Activated CD4-positive, alpha-beta T cell treated with anti-CD3 and anti-CD28 coated beads for 36 hours (primary cell): ENCODE results near the gene NDUFB8. TPM values are rescaled to one million over a fixed set of nuclear protein-coding genes. Genes with fewer than 3 reads are reported as not detected.

Source experiments
- ATAC-seq: fragments of 200-7000 bp; cut with Tn5 transposase; one replicate; pipeline ENCODE4 v1.10.0; 2021; ENCODE audit warnings: mild to moderate bottlenecking, moderate library complexity
- CTCF ChIA-PET: fragments of 350-600 bp; sonication (Branson Sonifier 250); formaldehyde crosslinking; loops from one replicate; lab custom pipeline; 2021; ENCODE audit warnings: antibody characterized with exemption; lab: Charles Lee
- POLR2A ChIA-PET: fragments of 350-600 bp; sonication (Branson Sonifier 250); formaldehyde crosslinking; loops from one replicate; lab custom pipeline; 2021; ENCODE audit warnings: antibody characterized with exemption, inconsistent platforms; lab: Charles Lee
- DNase-seq: peaks from one replicate; pipeline ENCODE4 v3.0.0-alpha.2; 2020
- H3K27ac Mint-ChIP-seq: one replicate; pipeline ENCODE4 v1.8.0; 2021; ENCODE audit warnings: mixed read lengths
- H3K27me3 Mint-ChIP-seq: one replicate; pipeline ENCODE4 v1.8.0; 2021; ENCODE audit warnings: mixed read lengths
- H3K36me3 Mint-ChIP-seq: one replicate; pipeline ENCODE4 v1.8.0; 2021; ENCODE audit warnings: low read depth, mixed read lengths
- H3K4me1 Mint-ChIP-seq: one replicate; pipeline ENCODE4 v1.8.0; 2021; ENCODE audit warnings: mixed read lengths
- H3K4me3 Mint-ChIP-seq: one replicate; pipeline ENCODE4 v1.8.0; 2021; ENCODE audit warnings: mild to moderate bottlenecking, moderate library complexity, mixed read lengths
- H3K9me3 Mint-ChIP-seq: one replicate; pipeline ENCODE4 v1.8.0; 2021; ENCODE audit warnings: low read depth, mixed read lengths
- intact Hi-C, 2 experiments: fragments of 100-400 bp; cut with DNase I in 1 of 2; cut with micrococcal nuclease in 1 of 2; formaldehyde crosslinking; loops; one replicate each; pipeline versions ENCODE4 v1.14.2 to v1.15.1; 2022 to 2024; cut with DNase I, micrococcal nuclease
- total RNA-seq, 2 experiments: library from RNA; stranded (reverse); gene quantifications; one replicate each; pipeline ENCODE4 v1.2.3, GENCODE V29; 2021

NDUFB8 gene
- total RNA-seq, 2 experiments from 2014 or later: 291 to 375 TPM

DNA sequence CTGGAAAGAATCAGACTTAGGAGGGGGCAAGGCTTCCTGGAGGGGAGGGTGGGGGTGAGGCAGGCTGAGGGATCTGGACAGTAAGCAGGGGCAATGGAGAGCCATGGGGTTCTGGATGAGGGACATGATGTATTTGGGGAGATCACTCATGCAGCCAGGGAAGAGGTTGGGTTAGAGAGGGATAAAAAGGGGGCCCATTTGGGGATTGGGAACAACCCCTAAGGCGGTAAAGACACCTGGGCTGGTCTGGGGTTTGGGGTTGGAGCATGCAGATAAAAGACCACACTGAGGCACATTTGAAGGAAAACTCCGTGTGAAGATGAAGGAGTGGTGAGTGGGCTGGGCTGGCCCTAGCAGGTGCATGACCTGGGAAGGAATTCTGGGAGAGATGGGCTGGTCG, 36.9 kb upstream of the NDUFB8 start:
- CTCF ChIA-PET: interaction anchor here (6.5 kb wide), 1 partner anchor 177 kb away, joined by 45 read pairs; no protein-coding TSS in a partner anchor
- intact Hi-C loops: no loop called here
- Mint-ChIP-seq H3K27me3 (peaks cover 22% of the 10 kb centered on the region), H3K36me3 (no peaks in the 10 kb centered on the region), H3K9me3 (no peaks in the 10 kb centered on the region), H3K27ac (no peak overlapping the region), H3K4me1 (peaks cover 11% of the 10 kb centered on the region), H3K4me3 (no peak overlapping the region)
- no peak for ATAC-seq
- POLR2A ChIA-PET: interaction anchor here (0.7 kb wide), 1 partner anchor 84 kb away, joined by 4 read pairs; no protein-coding TSS in a partner anchor
- DNase-seq: no peak

GRCh38 chr10:100565206-100565985, 35.7 kb upstream of the NDUFB8 start:
- ChIA-PET CTCF (interaction anchor here (0.8 to 6.5 kb wide), 3 partner anchors 12 to 179 kb away, joined by 4 to 45 read pairs (median 18); no protein-coding TSS in a partner anchor), POLR2A (no interaction called here)
- DNase-seq (no peak), ATAC-seq (no peak)
- Mint-ChIP-seq H3K4me1 (peaks cover 11% of the 10 kb centered on the region), H3K4me3 (no peak overlapping the region), H3K9me3 (no peaks in the 10 kb centered on the region), H3K27me3 (peaks cover 24% of the 10 kb centered on the region), H3K27ac (no peak overlapping the region), H3K36me3 (peaks cover 2% of the 10 kb centered on the region)
- intact Hi-C loops: no loop called here

DNA sequence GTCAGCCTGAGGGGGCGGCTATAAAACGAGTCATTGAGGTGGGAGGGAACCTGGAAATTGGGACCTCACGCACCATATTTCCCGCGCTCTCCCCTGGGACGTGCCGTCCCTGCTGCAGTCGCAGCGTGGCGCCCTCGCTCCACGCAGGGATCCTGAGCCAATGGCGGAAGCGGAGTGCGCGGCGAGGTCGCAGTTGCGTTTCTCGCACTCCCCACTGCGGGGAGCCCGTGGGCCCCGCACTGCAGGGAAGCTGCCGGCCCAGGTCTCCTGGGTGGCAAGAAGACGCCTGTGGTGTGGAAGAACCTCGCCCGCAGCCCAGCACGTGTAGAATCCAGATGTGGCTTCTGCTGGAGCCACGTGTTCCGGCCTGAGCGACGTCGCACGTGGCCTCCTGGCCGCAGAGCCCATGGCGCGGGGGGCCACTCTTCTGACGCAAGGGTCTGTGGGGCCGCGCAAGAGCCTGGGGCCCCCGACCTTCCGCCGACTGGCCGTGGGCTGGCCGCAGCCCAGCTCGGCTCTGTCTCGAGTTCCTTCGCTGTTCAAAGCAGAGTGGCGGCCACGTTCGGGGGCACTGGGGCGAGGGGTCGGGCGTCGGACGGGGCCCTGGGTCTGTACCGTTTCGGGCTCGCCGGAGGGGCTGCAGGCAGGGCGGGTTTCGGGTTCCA, 32.5 kb upstream of the NDUFB8 start:
- H3K4me1 Mint-ChIP-seq: peaks cover 11% of the 10 kb centered on the region
- no peak overlapping the region for H3K4me3 Mint-ChIP-seq
- no peaks in the 10 kb centered on the region for H3K9me3 Mint-ChIP-seq
- DNase-seq (peak; percentile 90), ATAC-seq (peak; percentile 95)
- CTCF ChIA-PET: interaction anchor here (0.7 to 6.5 kb wide), 23 partner anchors 9 to 675 kb away, joined by 3 to 45 read pairs (median 3); no protein-coding TSS in a partner anchor
- POLR2A ChIA-PET: no interaction called here
- peaks cover 2% of the 10 kb centered on the region for H3K36me3 Mint-ChIP-seq
- intact Hi-C loops: loop anchor here (1.0 to 5.0 kb wide), 8 partner anchors 109 to 452 kb away; partner anchors contain the start of gene LZTS2 (in 1 of the 2)
- H3K27me3 Mint-ChIP-seq: peaks cover 24% of the 10 kb centered on the region
- no peak overlapping the region for H3K27ac Mint-ChIP-seq

DNA sequence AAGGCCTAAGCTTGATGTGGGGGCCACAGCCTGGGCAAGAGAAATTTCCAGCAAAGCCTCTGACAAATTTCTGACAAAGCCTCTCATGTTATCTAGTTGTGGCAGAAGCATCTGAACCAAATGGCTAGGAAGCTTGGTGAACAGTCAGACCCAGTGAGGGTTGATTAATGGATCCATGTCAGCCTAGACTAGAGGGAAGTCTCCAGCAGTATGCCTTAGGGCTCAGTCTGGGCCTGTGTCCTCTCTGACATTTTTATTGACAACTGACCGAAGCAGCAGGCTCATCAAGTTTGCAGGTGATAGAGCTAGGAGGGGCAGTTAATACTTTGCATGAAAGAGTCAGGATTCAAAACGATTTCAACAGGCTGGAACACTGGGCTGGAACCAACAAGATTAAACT, 31.3 kb upstream of the NDUFB8 start:
- POLR2A ChIA-PET: interaction anchor here (1.1 kb wide), 1 partner anchor 61 kb away, joined by 3 read pairs; no protein-coding TSS in a partner anchor
- no peaks in the 10 kb centered on the region for H3K9me3 Mint-ChIP-seq
- no peak overlapping the region for H3K4me3 Mint-ChIP-seq
- CTCF ChIA-PET: interaction anchor here (0.6 to 6.5 kb wide), 10 partner anchors 9 to 321 kb away, joined by 3 to 45 read pairs (median 4); no protein-coding TSS in a partner anchor
- H3K27me3 Mint-ChIP-seq: peaks cover 24% of the 10 kb centered on the region
- DNase-seq (no peak), ATAC-seq (no peak)
- intact Hi-C loops: loop anchor here (5.0 kb wide), 2 partner anchors 436 to 451 kb away; partner anchors contain the start of gene LZTS2 (in 1 of the 2)
- no peak overlapping the region for H3K27ac Mint-ChIP-seq
- peaks cover 5% of the 10 kb centered on the region for H3K36me3 Mint-ChIP-seq
- peaks cover 11% of the 10 kb centered on the region for H3K4me1 Mint-ChIP-seq

GRCh38 chr10:100560248-100560647, 30.6 kb upstream of the NDUFB8 start:
- H3K36me3 Mint-ChIP-seq: peaks cover 5% of the 10 kb centered on the region
- POLR2A ChIA-PET: interaction anchor here (1.1 kb wide), 1 partner anchor 60 kb away, joined by 3 read pairs; no protein-coding TSS in a partner anchor
- intact Hi-C loops: loop anchor here (5.0 kb wide), 2 partner anchors 437 to 452 kb away; partner anchors contain the start of gene LZTS2 (in 1 of the 2)
- no peak overlapping the region for H3K27ac Mint-ChIP-seq
- DNase-seq (no peak), ATAC-seq (no peak)
- H3K4me3 Mint-ChIP-seq: no peak overlapping the region
- peaks cover 22% of the 10 kb centered on the region for H3K27me3 Mint-ChIP-seq
- CTCF ChIA-PET: interaction anchor here (0.9 to 6.5 kb wide), 5 partner anchors 10 to 321 kb away, joined by 3 to 45 read pairs (median 8); no protein-coding TSS in a partner anchor
- peaks cover 11% of the 10 kb centered on the region for H3K4me1 Mint-ChIP-seq
- H3K9me3 Mint-ChIP-seq: no peaks in the 10 kb centered on the region

- intact Hi-C loops: no loop called here
- Mint-ChIP-seq H3K9me3 (no peaks in the 10 kb centered on the region), H3K36me3 (peaks cover 3% of the 10 kb centered on the region), H3K4me3 (no peak overlapping the region), H3K27ac (no peak overlapping the region), H3K4me1 (no peaks in the 10 kb centered on the region), H3K27me3 (no peaks in the 10 kb centered on the region)
- ATAC-seq: no peak
- ChIA-PET POLR2A (interaction anchor here (0.6 kb wide), 1 partner anchor 142 kb away, joined by 5 read pairs; no protein-coding TSS in a partner anchor), CTCF (interaction anchor here (0.8 to 5.1 kb wide), 5 partner anchors 9 to 216 kb away, joined by 3 to 18 read pairs (median 3); no protein-coding TSS in a partner anchor)
- DNase-seq: no peak
Measured at GRCh38 chr10:100554902-100555301, 25.2 kb upstream of the NDUFB8 start.

DNA sequence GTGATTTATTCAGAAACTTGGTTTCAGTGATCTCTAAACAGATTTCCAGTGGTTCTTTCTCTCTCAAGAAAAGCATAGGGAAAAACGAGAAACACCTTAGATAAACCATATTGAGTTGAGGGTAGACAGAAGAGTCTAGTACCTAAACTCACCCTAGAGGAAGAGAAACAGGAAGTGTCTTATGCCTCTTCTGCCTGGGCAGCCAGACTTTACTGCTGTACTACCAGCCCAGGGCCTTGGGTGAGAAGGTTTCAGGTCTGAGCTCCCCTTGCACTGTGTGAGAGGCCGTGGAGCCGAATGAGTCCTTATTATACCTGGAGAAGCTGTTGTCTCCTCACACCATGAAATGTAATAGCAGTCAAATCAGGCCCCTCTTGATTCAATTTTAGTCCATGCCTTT, 24.3 kb upstream of the NDUFB8 start:
- no peak overlapping the region for H3K4me3 Mint-ChIP-seq
- no peak for ATAC-seq
- ChIA-PET POLR2A (interaction anchor here (0.6 kb wide), 1 partner anchor 1090 kb away, joined by 5 read pairs; no protein-coding TSS in a partner anchor), CTCF (interaction anchor here (0.6 to 5.1 kb wide), 3 partner anchors 10 to 190 kb away, joined by 3 to 18 read pairs (median 3); no protein-coding TSS in a partner anchor)
- H3K4me1 Mint-ChIP-seq: no peaks in the 10 kb centered on the region
- H3K27me3 Mint-ChIP-seq: no peaks in the 10 kb centered on the region
- H3K27ac Mint-ChIP-seq: no peak overlapping the region
- H3K36me3 Mint-ChIP-seq: peaks cover 7% of the 10 kb centered on the region
- intact Hi-C loops: no loop called here
- DNase-seq: no peak
- no peaks in the 10 kb centered on the region for H3K9me3 Mint-ChIP-seq

- ChIA-PET POLR2A (no interaction called here), CTCF (interaction anchor here (0.6 to 5.1 kb wide), 5 partner anchors 10 to 956 kb away, joined by 3 to 18 read pairs (median 3); no protein-coding TSS in a partner anchor)
Measured at GRCh38 chr10:100551738-100552137, 22.1 kb upstream of the NDUFB8 start.

GRCh38 chr10:100551196-100551595, 21.5 kb upstream of the NDUFB8 start:
- no peak overlapping the region for H3K27ac Mint-ChIP-seq
- intact Hi-C loops: no loop called here
- CTCF ChIA-PET: interaction anchor here (1.1 to 5.1 kb wide), 2 partner anchors 12 to 16 kb away, joined by 3 to 18 read pairs; no protein-coding TSS in a partner anchor

More at GRCh38 chr10:100551738-100552137, 22.1 kb upstream of the NDUFB8 start:
- DNase-seq (no peak), ATAC-seq (no peak)
- no peak overlapping the region for H3K27ac Mint-ChIP-seq
- H3K4me3 Mint-ChIP-seq: no peak overlapping the region
- peaks cover 18% of the 10 kb centered on the region for H3K36me3 Mint-ChIP-seq
- intact Hi-C loops: no loop called here
- no peaks in the 10 kb centered on the region for H3K9me3 Mint-ChIP-seq
- H3K4me1 Mint-ChIP-seq: no peaks in the 10 kb centered on the region
- H3K27me3 Mint-ChIP-seq: no peaks in the 10 kb centered on the region

DNA sequence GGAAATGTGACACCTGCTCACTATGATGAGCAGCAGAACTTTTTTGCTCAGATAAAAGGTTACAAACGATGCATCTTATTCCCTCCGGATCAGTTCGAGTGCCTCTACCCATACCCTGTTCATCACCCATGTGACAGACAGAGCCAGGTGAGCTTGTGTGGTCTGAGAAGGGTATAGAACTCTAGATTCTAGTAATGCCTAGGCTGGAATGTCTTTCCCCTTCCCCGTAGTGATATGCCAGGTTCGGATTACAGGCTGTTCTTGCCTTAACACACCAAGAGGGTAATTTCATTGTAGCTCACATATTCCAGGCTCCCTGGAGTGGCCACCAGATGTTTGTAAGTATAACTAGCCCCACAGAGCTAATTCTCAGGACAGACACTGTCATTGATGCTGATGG, 15.3 kb upstream of the NDUFB8 start:
- Mint-ChIP-seq H3K9me3 (no peaks in the 10 kb centered on the region), H3K27me3 (no peaks in the 10 kb centered on the region), H3K4me3 (no peak overlapping the region), H3K36me3 (peaks cover 49% of the 10 kb centered on the region), H3K4me1 (peaks cover 2% of the 10 kb centered on the region), H3K27ac (no peak overlapping the region)
- ATAC-seq (no peak), DNase-seq (no peak)
- POLR2A ChIA-PET: interaction anchor here (0.7 to 1.5 kb wide), 2 partner anchors 9 to 22 kb away, joined by 3 to 4 read pairs; partner anchors contain the start of gene HIF1AN
- CTCF ChIA-PET: interaction anchor here (0.6 to 2.7 kb wide), 6 partner anchors 9 to 305 kb away, joined by 3 to 17 read pairs (median 3); partner anchors contain the start of gene HIF1AN
- intact Hi-C loops: no loop called here

More at GRCh38 chr10:100551196-100551595, 21.5 kb upstream of the NDUFB8 start:
- Mint-ChIP-seq H3K4me3 (no peak overlapping the region), H3K27me3 (no peaks in the 10 kb centered on the region), H3K36me3 (peaks cover 22% of the 10 kb centered on the region), H3K4me1 (no peaks in the 10 kb centered on the region), H3K9me3 (no peaks in the 10 kb centered on the region)
- POLR2A ChIA-PET: interaction anchor here (0.6 kb wide), 1 partner anchor 251 kb away, joined by 3 read pairs; no protein-coding TSS in a partner anchor
- DNase-seq (no peak), ATAC-seq (no peak)
